Inferior parietal cortex (tissue), 1 donor: ENCODE results near the gene BCR.

Experiments used
- DNase-seq: peaks from one replicate; pipeline ENCODE4 v3.0.0-alpha.2; 2016; ENCODE audit errors: extremely low spot score

Gene BCR

GRCh38 chr22:23243859-23244689, 63.8 kb downstream of the BCR start:
- DNase-seq, result no peak

GRCh38 chr22:23244690-23245044, 64.4 kb downstream of the BCR start:
- no peak for DNase-seq

- DNase-seq, result no peak
Observed at GRCh38 chr22:23245045-23245798, 64.9 kb downstream of the BCR start.

- DNase-seq, result no peak
Observed at GRCh38 chr22:23245799-23246136, 65.5 kb downstream of the BCR start.

- no peak for DNase-seq
Observed at GRCh38 chr22:23246982-23247766, 66.9 kb downstream of the BCR start.

GRCh38 chr22:23248583-23248982, 68.3 kb downstream of the BCR start:
- no peak for DNase-seq

GRCh38 chr22:23250056-23250784, 69.9 kb downstream of the BCR start:
- DNase-seq, result no peak

- no peak for DNase-seq
Observed at GRCh38 chr22:23250785-23251363, 70.6 kb downstream of the BCR start.

- DNase-seq, result no peak
Observed at GRCh38 chr22:23251445-23252093, 71.3 kb downstream of the BCR start.

GRCh38 chr22:23253475-23254055, 73.3 kb downstream of the BCR start:
- DNase-seq, result no peak

GRCh38 chr22:23255506-23256170, 75.3 kb downstream of the BCR start:
- no peak for DNase-seq

GRCh38 chr22:23256171-23256932, 76.0 kb downstream of the BCR start:
- no peak for DNase-seq

- no peak for DNase-seq
Observed at GRCh38 chr22:23256986-23257888, 76.9 kb downstream of the BCR start.

GRCh38 chr22:23257889-23258825, 77.8 kb downstream of the BCR start:
- no peak for DNase-seq

GRCh38 chr22:23258826-23259170, 78.5 kb downstream of the BCR start:
- no peak for DNase-seq

GRCh38 chr22:23259916-23260644, 79.8 kb downstream of the BCR start:
- no peak for DNase-seq
